Esophagus (tissue), 2 donors: ENCODE results near the gene UTP3. TPM values are rescaled to one million over a fixed set of nuclear protein-coding genes. Genes with fewer than 3 reads are reported as not detected.

ENCODE experiments used
- H3K27ac ChIP-seq, 2 donors: one replicate each; pipeline ENCODE4 v1.5.1; 2013; ENCODE audit warnings: low read depth in 2 of 2, mild to moderate bottlenecking in 2 of 2, inconsistent platforms in 1 of 2, low read length in 1 of 2, moderate library complexity in 1 of 2
- H3K27me3 ChIP-seq, 2 donors: one replicate each; pipeline ENCODE4 v1.6.1; 2013; ENCODE audit warnings: low read length in 2 of 2, control low read depth in 1 of 2, mild to moderate bottlenecking in 1 of 2; ENCODE audit not compliant: insufficient read depth in 2 of 2, control insufficient read depth in 1 of 2
- H3K36me3 ChIP-seq, 2 donors: one replicate each; pipeline ENCODE4 v1.6.1; 2013; ENCODE audit warnings: low read length in 1 of 2; ENCODE audit not compliant: control insufficient read depth in 2 of 2, insufficient read depth in 2 of 2
- H3K4me1 ChIP-seq, 2 donors: one replicate each; pipeline ENCODE4 v1.6.1; 2013; ENCODE audit warnings: low read length in 1 of 2; ENCODE audit not compliant: control insufficient read depth in 2 of 2, insufficient read depth in 2 of 2
- H3K4me3 ChIP-seq, 2 donors: one replicate each; pipeline ENCODE4 v1.5.1; 2013; ENCODE audit warnings: low read length in 2 of 2, mild to moderate bottlenecking in 2 of 2, low read depth in 1 of 2, moderate library complexity in 1 of 2
- H3K9me3 ChIP-seq, 2 donors: one replicate each; pipeline ENCODE4 v1.6.1; 2013; ENCODE audit warnings: mild to moderate bottlenecking in 2 of 2, low read depth in 1 of 2, low read length in 1 of 2, moderate library complexity in 1 of 2; ENCODE audit not compliant: control insufficient read depth in 2 of 2, insufficient read depth in 1 of 2
- WGBS, 2 donors: extraction: QIAGEN DNeasy Blood & Tissue Kit; methylation state at CpG; one replicate each; pipeline ENCODE4 v1.1.7; 2013; 5-methylcytosine and 5-hydroxymethylcytosine counted together
- polyA plus RNA-seq, 2 donors: library from polyadenylated mRNA; stranded (reverse); fragments of 200-250 nt; gene quantifications; one replicate each; pipeline ENCODE4 v1.2.3, GENCODE V29; 2013
- donor health status: healthy with polysubstance abuse.
- donor health status: Bipolar disorder and iron deficiency.

The UTP3 gene
- polyA plus RNA-seq, 2 donors = 19.9 to 24.2 TPM

DNA sequence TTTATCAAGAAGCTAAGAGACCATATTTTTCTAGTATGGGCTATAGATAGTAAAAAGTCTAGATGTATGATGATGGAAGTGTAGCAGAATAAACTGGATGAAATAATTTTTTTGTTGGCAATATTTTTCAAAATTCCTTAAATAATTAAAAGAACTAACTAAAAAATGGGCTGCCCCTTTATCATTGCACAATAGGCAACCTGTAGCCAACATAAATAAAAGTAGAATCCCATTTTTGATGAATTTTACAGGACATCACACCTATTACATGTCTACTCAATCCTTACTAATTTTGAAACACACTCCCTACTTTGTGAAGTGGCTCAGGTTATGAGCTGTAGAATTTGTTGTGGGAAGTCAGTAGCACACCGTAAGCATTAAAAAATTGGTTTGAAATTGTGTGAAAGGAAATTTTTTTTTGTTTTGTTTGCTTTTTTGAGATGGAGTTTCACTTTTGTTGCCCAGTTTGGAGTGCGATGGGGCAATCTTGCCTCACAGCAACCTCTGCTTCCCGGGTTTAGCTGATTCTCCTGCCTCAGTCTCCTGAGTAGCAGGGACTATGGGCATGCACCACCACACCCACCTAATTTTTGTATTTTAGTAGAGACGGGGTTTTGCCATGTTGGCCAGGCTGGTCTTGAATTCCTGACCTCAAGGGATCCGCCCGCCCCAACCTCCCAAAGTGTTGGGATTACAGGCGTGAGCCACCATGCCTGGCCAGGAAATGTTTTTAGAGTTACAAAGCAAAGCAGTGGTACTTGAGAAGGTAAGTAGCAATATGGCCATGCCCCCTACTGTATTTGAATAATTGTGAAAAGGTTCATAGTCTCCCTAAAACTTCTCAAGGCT, 24.5 kb downstream of the UTP3 start:
- H3K27me3 ChIP-seq = no peaks in the 10 kb centered on the region
- WGBS, 2 donors = 81 to 82% methylated on average over 7 of the region's 7 CpGs
- no peaks in the 10 kb centered on the region for H3K36me3 ChIP-seq
- H3K4me3 ChIP-seq = no peak overlapping the region
- no peaks in the 10 kb centered on the region for H3K9me3 ChIP-seq
- H3K27ac ChIP-seq = peak overlapping the region; percentile 46 to 65
- no peaks in the 10 kb centered on the region for H3K4me1 ChIP-seq

GRCh38 chr4:70713453-70714078, 25.2 kb downstream of the UTP3 start:
- H3K27ac ChIP-seq = peak overlapping the region; percentile 46 to 65
- no peaks in the 10 kb centered on the region for H3K27me3 ChIP-seq
- no peak overlapping the region for H3K4me3 ChIP-seq
- H3K9me3 ChIP-seq = no peaks in the 10 kb centered on the region
- H3K36me3 ChIP-seq = no peaks in the 10 kb centered on the region
- H3K4me1 ChIP-seq = no peaks in the 10 kb centered on the region
- WGBS, 2 donors = 47 to 53% methylated on average over 7 of the region's 7 CpGs

DNA sequence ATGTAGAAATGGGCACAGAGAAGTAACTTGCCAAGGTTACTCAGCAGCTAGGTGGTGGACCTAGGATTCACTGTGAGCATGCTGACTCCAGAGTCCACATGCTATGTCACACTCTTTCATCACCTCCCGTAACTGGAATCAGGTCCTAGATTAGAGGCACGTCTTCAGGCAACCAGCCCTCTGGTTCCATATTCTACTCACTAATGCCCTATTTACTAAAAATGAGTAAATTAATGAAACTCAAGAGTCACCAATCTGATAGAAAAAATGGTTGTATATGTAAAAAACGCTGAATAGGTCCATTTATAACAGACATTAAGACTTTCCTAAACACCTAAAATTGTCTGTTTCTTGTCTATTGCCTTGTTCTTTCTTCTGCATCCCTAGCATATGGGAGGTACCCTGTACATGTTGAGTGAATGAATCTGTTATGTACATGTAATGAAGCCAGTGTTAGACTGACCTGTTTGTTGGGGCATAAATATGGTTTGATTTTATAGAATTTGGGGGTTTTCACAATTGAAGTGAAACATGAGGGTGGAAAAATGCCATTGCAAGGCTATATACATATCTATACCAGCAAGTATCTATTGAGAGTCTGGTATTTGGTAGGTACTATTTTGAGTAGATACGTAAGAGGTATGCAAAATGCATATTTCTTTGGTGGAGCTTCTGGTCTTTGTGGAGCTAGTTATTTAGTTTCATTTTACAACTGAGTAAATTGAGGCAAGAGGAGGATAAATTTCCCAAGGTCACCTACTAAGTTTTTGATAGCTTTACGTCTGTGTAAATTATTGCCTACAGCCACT, 26.0 kb downstream of the UTP3 start:
- Histone ChIP-seq H3K4me3 (no peak overlapping the region), H3K27ac (peak overlapping the region in 1 of 2 donors; percentile 46), H3K4me1 (no peaks in the 10 kb centered on the region), H3K27me3 (no peaks in the 10 kb centered on the region), H3K9me3 (no peaks in the 10 kb centered on the region), H3K36me3 (no peaks in the 10 kb centered on the region)
- 75 to 76% methylated on average over 5 of the region's 5 CpGs for WGBS, 2 donors

DNA sequence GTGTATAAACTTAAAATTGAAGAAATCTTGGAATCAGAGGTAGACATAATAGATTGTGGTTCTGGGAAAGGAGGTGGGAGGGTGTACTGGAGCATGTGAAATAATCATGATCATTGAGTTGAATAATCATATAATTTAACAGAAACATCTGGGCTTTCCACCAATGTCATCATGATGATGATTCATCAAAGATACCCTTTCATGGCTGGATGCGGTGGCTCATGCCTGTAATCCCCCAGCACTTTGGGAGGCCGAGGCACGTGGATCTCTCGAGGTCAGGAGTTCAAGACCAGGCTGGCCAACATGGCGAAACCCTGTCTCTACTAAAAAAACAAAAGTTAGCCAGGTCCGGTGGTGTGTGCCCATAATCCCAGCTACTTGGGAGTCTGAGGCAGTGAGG, 26.8 kb downstream of the UTP3 start:
- WGBS, 2 donors = 70 to 81% methylated on average over 6 of the region's 6 CpGs
- no peaks in the 10 kb centered on the region for H3K9me3 ChIP-seq
- no peak overlapping the region for H3K4me3 ChIP-seq
- H3K4me1 ChIP-seq = no peaks in the 10 kb centered on the region
- no peaks in the 10 kb centered on the region for H3K27me3 ChIP-seq
- H3K27ac ChIP-seq = peak overlapping the region in 1 of 2 donors; percentile 11
- no peaks in the 10 kb centered on the region for H3K36me3 ChIP-seq

GRCh38 chr4:70718811-70719604, 30.7 kb downstream of the UTP3 start:
- Histone ChIP-seq H3K9me3 (no peaks in the 10 kb centered on the region), H3K4me1 (no peaks in the 10 kb centered on the region), H3K36me3 (no peaks in the 10 kb centered on the region), H3K4me3 (no peak overlapping the region), H3K27ac (peak overlapping the region; percentile 31 to 47), H3K27me3 (no peaks in the 10 kb centered on the region)
- 61 to 73% methylated on average over 13 of the region's 13 CpGs for WGBS, 2 donors

GRCh38 chr4:70721747-70722146, 33.4 kb downstream of the UTP3 start, which contains the start of gene RUFY3:
TSS of gene RUFY3 (plus strand) at chr4:70721964. CDS start at chr4:70722574, 610 bp downstream.
- Histone ChIP-seq H3K4me3 (peak within 1 kb of the TSS in 1 of 2 donors; percentile 15), H3K36me3 (no peaks in the 10 kb centered on the region), H3K27me3 (no peaks in the 10 kb centered on the region), H3K9me3 (no peaks in the 10 kb centered on the region), H3K4me1 (no peaks in the 10 kb centered on the region), H3K27ac (peak within 1 kb of the TSS in 1 of 2 donors; percentile 51)
- WGBS, 2 donors = 41 to 49% methylated on average over 3 of the region's 3 CpGs

GRCh38 chr4:70722199-70722791, 34.0 kb downstream of the UTP3 start:
- no peaks in the 10 kb centered on the region for H3K4me1 ChIP-seq
- H3K27me3 ChIP-seq = no peaks in the 10 kb centered on the region
- peak overlapping the region in 1 of 2 donors; percentile 15 for H3K4me3 ChIP-seq
- H3K36me3 ChIP-seq = no peaks in the 10 kb centered on the region
- no peaks in the 10 kb centered on the region for H3K9me3 ChIP-seq
- WGBS, 2 donors = 55 to 64% methylated on average over 7 of the region's 7 CpGs
- H3K27ac ChIP-seq = peak overlapping the region in 1 of 2 donors; percentile 51

- Histone ChIP-seq H3K4me3 (no peak overlapping the region), H3K9me3 (no peaks in the 10 kb centered on the region)
- WGBS, 2 donors = 96 to 97% methylated on average over 3 of the region's 3 CpGs
Measured at GRCh38 chr4:70724463-70724862, 36.1 kb downstream of the UTP3 start.

More at GRCh38 chr4:70724463-70724862, 36.1 kb downstream of the UTP3 start:
- H3K36me3 ChIP-seq = no peaks in the 10 kb centered on the region
- H3K27me3 ChIP-seq = no peaks in the 10 kb centered on the region
- H3K4me1 ChIP-seq = no peaks in the 10 kb centered on the region
- no peak overlapping the region for H3K27ac ChIP-seq
